Thyroid gland (tissue), 4 donors: ENCODE data around the gene STEAP3.

Experiments
- POLR2A ChIP-seq, 2 donors: fragments of 450-650 bp; IDR thresholded peaks; one replicate each; pipeline ENCODE4 v1.6.1; 2017; ENCODE audit warnings: antibody characterized with exemption in 2 of 2, mild to moderate bottlenecking in 2 of 2, moderate library complexity in 1 of 2
- TF ChIP-seq, protein P1 (sequence below), 6 experiments: fragments of 200-600 bp in 3 of 6; fragments of 450-650 bp in 3 of 6; sonication (generic) in 3 of 6; IDR thresholded peaks; one replicate each; pipeline ENCODE4 v1.5.1; 2016 to 2019; ENCODE audit warnings: antibody characterized with exemption in 6 of 6, mild to moderate bottlenecking in 2 of 6, inconsistent platforms in 1 of 6, moderate library complexity in 1 of 6

DNA sequence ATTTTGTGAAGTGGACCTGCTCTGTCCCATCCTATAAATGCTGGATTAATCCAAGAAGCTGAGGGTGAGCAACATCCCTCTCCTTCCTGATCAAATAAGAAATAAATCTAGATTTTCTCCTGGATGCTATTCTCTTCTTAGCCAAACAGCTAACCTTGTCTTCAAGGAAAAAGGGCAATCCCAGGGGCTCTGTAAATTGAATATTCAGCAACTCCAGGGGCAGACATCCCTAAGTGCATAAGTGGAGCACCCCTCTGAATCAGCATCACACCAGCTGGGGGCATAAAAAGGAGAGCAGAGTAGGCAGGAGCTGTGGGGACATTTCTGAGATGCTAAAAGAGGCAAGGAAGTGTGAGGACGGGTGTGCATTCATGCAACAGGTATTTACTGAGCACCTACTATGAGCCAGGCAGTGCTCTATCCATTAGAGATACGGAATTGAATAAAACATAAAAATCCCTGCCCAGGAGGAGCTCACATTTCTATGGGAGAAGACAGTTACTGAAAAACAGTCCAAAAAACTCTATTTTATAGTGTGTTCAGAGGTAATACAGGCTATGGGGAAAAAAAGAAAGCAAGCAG lies 2.8 kb upstream of the STEAP3 start:
- no peak for TF ChIP-seq POLR2A (IDR thresholded peaks at IDR 0.05)
- TF ChIP-seq, protein P1, sequence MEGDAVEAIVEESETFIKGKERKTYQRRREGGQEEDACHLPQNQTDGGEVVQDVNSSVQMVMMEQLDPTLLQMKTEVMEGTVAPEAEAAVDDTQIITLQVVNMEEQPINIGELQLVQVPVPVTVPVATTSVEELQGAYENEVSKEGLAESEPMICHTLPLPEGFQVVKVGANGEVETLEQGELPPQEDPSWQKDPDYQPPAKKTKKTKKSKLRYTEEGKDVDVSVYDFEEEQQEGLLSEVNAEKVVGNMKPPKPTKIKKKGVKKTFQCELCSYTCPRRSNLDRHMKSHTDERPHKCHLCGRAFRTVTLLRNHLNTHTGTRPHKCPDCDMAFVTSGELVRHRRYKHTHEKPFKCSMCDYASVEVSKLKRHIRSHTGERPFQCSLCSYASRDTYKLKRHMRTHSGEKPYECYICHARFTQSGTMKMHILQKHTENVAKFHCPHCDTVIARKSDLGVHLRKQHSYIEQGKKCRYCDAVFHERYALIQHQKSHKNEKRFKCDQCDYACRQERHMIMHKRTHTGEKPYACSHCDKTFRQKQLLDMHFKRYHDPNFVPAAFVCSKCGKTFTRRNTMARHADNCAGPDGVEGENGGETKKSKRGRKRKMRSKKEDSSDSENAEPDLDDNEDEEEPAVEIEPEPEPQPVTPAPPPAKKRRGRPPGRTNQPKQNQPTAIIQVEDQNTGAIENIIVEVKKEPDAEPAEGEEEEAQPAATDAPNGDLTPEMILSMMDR (IDR thresholded peaks at IDR 0.05): no peak
